OCI-LY7 (cell line): ENCODE data around the gene NT5C3A.

Experiments used
- EZH2phosphoT487 ChIP-seq: fragments of 200-600 bp; sonication (generic); IDR thresholded peaks from 2 replicates; pipeline ENCODE4 v1.6.1; 2018; ENCODE audit warnings: low read depth, borderline replicate concordance, mild to moderate bottlenecking, mixed run types, antibody characterized with exemption, low read length, moderate library complexity, mixed read lengths
- TF ChIP-seq, protein P1 (sequence below): fragments of 200-600 bp; sonication (generic); conservative IDR thresholded peaks from 2 replicates; pipeline ENCODE4 v1.5.1; 2014; ENCODE audit warnings: mild to moderate bottlenecking, antibody characterized with exemption, low read length, moderate library complexity, mixed read lengths

DNA sequence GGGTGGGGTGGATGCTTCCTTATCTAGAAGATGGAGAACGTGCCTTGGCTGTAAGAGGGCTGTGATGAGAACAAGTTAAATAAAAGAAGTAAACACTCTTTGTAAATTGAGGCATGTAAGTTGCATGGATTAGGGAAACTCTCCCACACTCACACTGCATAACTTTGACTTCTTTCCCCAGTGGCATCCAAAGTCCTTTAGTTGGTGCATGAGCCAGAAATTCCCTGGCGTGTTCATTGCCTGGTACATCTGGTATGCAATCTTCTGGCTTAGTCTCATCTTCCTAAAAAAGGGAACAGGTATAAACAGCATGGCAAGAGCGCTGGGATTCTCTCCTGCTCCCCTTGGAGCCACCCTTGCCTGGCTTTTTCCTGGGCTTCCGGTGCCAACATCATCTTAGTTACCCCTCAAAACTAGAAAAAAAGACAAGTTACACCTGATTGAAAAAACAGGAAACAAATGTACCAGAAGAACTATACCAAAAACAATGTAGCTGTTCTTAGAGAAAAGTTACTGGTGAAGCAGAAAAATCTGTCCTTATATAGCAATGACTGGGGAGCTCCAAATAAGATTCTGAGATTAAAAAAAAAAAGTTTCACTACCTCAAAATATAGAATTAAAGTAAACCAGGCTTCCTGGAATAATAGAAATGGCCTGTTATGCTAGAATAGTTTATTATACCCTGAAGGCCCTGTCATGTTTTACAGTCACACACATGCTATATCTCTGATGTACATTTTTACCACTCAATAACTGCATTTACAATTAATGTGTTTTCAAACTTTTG is 36.8 kb upstream of the NT5C3A start:
- TF ChIP-seq, protein P1, sequence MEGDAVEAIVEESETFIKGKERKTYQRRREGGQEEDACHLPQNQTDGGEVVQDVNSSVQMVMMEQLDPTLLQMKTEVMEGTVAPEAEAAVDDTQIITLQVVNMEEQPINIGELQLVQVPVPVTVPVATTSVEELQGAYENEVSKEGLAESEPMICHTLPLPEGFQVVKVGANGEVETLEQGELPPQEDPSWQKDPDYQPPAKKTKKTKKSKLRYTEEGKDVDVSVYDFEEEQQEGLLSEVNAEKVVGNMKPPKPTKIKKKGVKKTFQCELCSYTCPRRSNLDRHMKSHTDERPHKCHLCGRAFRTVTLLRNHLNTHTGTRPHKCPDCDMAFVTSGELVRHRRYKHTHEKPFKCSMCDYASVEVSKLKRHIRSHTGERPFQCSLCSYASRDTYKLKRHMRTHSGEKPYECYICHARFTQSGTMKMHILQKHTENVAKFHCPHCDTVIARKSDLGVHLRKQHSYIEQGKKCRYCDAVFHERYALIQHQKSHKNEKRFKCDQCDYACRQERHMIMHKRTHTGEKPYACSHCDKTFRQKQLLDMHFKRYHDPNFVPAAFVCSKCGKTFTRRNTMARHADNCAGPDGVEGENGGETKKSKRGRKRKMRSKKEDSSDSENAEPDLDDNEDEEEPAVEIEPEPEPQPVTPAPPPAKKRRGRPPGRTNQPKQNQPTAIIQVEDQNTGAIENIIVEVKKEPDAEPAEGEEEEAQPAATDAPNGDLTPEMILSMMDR, result no peak
- TF ChIP-seq EZH2phosphoT487, result no peak
